HG02588 (cell line): ENCODE measurements around the gene SLC25A43.
"Not testable (repeated sequence)": the region's sequence is repeated elsewhere in the genome, so short reads cannot be mapped to it uniquely, and the experiment has no call there.

Source experiments
- ATAC-seq: cut with Tn5 transposase; IDR thresholded peaks from one replicate; pipeline ENCODE4 v1.9.1; 2021; ENCODE audit warnings: mild to moderate bottlenecking, moderate library complexity; ENCODE audit not compliant: unreplicated experiment

Gene SLC25A43

GRCh38 chrX:119398974-119399771, at the start of gene SLC25A43:
SLC25A43 (plus strand) TSS chrX:119399336; CDS start chrX:119399404, 68 bp downstream.
- ATAC-seq, result peak; percentile 95

GRCh38 chrX:119359618-119360382, 39.3 kb upstream of the SLC25A43 start:
- no peak for ATAC-seq

- ATAC-seq, result not testable (repeated sequence)
Measured at GRCh38 chrX:119361451-119361850, 37.7 kb upstream of the SLC25A43 start.

- ATAC-seq, result not testable (repeated sequence)
Measured at GRCh38 chrX:119362074-119362473, 37.1 kb upstream of the SLC25A43 start.

GRCh38 chrX:119363391-119363790, 35.7 kb upstream of the SLC25A43 start:
- ATAC-seq, result no peak

- ATAC-seq, result not testable (repeated sequence)
Measured at GRCh38 chrX:119371861-119372260, 27.3 kb upstream of the SLC25A43 start.

GRCh38 chrX:119374736-119375135, 24.4 kb upstream of the SLC25A43 start:
- no peak for ATAC-seq

- no peak for ATAC-seq
Measured at GRCh38 chrX:119375561-119375960, 23.6 kb upstream of the SLC25A43 start.

GRCh38 chrX:119376312-119376711, 22.8 kb upstream of the SLC25A43 start:
- no peak for ATAC-seq

GRCh38 chrX:119381349-119381944, 17.7 kb upstream of the SLC25A43 start:
- ATAC-seq, result no peak

- ATAC-seq, result no peak
Measured at GRCh38 chrX:119382606-119383005, 16.5 kb upstream of the SLC25A43 start.

GRCh38 chrX:119386685-119387084, 12.5 kb upstream of the SLC25A43 start:
- ATAC-seq, result not testable (repeated sequence)

GRCh38 chrX:119387426-119387825, 11.7 kb upstream of the SLC25A43 start:
- not testable (repeated sequence) for ATAC-seq

- ATAC-seq, result no peak
Measured at GRCh38 chrX:119389214-119389613, 9.9 kb upstream of the SLC25A43 start.

GRCh38 chrX:119389871-119390501, 9.2 kb upstream of the SLC25A43 start:
- ATAC-seq, result no peak

- ATAC-seq, result no peak
Measured at GRCh38 chrX:119391279-119391678, 7.9 kb upstream of the SLC25A43 start.

GRCh38 chrX:119393144-119393543, 6.0 kb upstream of the SLC25A43 start:
- no peak for ATAC-seq

GRCh38 chrX:119398587-119398973, 556 bp upstream of the SLC25A43 start:
- ATAC-seq, result no peak

GRCh38 chrX:119399772-119400101, 601 bp downstream of the SLC25A43 start:
- no peak for ATAC-seq

GRCh38 chrX:119401569-119401968, 2.4 kb downstream of the SLC25A43 start:
- ATAC-seq, result no peak

- ATAC-seq, result no peak
Measured at GRCh38 chrX:119402588-119402987, 3.5 kb downstream of the SLC25A43 start.
